ENCODE results near the gene SUPT4H1.

The SUPT4H1 gene

DNA sequence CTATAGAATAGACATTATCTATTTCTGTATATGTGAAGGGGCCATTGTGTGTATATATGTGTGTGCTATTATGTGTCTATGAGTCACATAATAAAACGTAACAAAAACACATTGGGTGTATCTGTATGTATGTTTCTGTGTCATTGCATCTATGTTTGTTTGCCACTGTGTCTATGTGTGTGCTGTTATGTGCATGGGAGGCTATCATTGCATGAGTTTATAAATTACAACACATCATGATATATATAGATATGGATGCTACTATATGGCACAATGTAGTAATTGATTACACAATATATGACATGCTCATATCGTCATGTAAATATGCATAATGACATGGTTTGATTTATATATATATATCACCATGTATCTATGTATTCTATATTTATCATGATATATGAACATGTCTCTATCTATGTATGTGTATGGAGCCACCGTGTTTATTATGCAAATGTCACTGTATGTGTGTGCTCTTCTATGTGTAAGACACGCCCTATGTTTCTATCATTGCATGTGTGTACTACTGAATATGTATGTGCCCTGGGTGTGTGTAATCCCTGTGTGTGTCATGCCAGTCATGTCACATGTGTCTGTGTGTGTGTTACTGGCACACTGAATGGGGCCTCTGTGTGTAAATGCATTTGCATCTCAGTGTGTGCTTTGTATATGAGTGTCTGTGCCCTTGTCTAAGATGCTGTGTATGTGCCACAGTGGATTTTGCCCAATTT, 22.0 kb downstream of the SUPT4H1 start:
- DNase-seq (ENCODE audit: low read depth in 3 of 3) = peak in 1 of 3 donors; percentile 45

DNA sequence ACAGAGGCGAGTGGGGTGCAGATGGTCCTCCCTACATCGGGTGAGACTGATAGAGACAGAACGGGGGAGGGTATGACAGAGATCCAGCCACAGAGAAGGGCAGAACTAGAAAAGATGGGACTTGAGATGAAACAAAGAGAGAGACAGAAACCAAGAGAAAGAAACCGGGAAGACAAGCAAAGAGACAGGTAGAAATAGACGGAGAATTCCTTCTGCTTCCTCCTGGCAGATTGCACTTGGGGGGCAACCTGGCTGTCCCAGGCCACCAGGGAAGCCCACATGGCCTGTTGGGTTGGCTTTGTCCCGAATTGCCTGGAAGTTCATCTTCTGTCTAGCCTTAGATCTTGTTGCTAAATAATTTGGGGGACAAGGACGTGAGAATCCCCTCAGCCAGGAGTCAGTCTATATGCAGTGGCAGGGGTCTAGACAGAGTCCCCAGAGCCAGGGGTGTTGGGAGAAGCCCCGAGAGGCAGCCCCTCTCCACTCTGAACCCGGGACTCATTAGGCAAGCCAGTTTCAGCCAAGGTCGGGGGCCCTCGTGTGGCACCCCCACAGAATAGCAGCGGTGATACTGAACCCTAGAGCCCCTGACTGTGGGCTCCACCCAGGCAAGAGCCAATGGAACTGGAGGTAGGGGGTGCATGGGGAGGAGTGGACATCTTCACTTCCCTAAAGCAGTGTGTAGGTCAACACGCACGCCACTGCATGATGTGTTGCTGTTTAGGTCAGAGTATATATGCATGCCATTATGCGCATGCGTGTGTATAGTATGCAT, 22.8 kb downstream of the SUPT4H1 start:
- peak in 2 of 3 donors; percentile 85 to 88 for DNase-seq (ENCODE audit: low read depth in 3 of 3)

DNA sequence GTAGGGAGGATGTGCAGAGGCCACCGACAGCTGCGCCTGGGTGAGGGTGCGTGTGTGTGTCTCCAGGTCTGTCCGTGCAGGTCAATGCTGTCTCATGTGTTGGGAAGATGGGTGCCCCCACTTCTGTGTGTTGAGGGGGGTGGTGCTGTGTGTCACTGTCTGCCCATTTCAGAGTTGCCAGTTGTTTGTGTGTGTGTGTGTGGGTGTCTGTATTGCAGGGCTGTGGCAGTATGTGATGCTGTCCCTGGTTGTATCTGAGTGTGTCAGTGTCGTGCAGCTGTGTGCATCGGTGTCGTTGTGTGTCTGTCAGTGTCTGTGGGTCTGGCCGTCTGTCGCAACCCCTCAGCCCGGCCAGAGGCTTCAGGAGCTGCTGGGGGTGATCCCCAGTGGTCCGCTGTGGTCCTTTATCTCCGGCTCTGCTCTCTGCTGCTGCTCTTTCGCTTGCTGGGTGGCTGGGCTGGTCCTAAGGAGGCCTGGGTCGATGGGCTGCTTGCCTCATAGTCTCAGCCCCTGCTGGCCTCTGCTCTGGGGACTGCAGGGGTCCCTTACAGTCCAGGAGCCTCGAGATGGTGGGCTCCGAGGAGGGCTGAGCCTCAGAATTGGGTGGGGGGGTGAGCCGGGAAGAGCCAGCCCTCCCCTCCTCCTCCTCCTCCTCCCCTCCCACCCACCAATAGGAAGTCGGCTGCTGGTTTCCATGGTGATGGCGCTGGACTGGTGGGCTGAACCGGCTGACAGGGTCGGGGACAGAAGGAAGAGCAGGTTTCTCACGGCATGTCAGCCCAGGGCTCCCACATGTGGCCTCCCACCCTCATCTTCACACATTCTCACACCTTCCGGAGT, 23.6 kb downstream of the SUPT4H1 start, which contains the start of gene TSPOAP1:
TSPOAP1 (minus strand) TSS at position 601 of the 840 bp plus-strand sequence. CDS start 875 bp downstream, outside the sequence.
- DNase-seq (ENCODE audit: low read depth in 3 of 3) = peak in 2 of 3 donors; percentile 77 to 85

DNA sequence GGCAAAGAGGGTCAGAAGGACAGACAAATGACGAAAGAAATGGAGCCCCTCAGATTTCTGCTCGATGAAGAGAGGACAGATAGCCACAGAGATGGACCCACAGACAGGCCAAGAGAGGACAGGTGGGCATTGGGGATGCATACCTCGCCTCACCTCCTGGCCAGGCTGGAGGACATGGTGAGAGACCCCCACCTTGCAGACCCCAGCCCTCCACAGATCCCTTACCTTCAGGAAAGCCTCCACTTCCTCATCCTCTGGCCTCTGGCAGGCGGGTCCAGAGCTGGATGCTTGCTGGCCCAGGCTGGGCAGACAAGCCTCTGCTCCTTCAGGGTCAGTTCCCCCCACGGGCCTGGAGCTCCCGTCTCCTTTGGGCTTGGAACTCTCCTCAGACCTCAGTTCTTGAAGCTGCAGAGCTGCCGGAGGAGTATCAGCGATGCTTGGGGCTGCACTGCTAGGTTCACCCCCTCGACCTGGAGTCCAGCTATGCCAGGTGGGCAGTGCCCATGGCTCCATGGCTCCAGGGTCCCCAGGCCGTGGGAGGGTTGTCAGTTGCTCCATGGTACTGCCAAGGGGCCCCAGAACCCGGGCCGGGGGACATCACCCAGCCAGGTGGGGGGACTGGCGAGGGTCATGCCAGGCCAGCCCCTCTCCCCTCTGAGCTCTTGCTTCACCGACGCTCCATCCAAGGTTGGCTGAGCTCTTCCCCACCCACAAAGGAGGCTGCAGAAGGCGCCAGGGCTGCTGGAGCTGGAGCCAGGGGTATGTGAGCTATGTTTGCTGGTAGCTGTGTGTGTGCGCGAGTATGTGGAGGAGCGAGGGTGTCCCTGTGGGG, 24.4 kb downstream of the SUPT4H1 start:
- DNase-seq (ENCODE audit: low read depth in 3 of 3) = no peak

DNA sequence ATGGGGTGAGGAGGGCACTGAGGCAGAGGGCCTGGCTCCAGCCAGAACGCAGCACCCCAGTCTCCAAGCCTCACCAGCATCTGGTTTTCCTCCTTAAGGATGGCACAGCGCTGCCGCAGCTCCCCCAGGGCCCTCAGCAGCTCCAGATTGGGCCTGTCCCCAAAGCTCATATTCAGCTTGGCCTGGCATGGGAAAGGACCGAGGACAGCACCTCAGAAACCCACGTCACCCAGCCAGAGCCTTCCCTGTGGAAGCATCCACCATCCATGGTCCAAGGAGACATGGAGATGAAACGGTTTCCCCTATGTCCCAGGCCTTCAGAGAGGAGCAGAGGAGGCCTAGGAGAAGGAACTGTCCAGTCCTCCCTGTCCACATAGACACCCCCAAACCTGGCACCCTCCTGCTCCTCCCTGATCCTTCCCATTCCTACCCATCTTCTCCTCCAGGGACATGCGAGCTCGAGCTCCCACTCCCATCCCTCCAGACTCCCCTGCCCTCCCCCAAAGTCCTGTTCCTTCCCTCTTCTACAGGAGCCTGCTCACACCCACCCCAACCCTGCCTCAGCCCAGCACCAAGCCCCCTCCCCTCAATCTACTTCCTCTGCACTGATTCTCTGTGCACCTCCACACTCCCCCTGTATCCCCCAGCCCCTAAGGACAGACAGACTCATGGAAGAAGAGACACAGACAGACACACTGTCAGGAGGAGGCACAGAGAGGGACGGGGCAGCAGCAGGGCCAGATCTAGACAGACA, 25.2 kb downstream of the SUPT4H1 start:
- no peak for DNase-seq (ENCODE audit: low read depth in 3 of 3)

DNA sequence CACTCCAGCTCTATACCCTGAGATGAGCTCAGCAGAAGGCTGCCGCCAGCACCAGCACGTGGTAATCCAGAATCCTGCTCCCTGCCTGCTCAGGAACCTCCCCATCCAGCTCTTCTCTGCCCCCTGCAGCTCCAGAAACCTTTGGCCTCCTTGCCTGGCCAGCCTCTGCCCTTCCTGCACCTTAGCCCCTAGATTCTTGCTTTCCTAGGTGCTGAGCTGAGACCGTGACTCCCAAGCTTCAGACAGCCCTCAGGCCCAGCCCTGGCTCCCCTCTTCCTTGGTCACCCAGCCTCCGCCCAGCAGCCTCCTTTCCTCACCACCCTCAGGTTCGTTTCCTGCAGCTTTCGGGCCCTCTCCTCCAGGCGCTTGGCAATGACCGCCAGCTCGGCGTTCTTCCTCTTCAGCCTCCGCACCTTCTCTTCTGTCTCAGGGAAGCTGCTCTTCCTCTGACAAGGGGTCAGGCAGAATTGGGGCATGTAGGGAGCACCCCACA, 26.0 kb downstream of the SUPT4H1 start:
- DNase-seq (ENCODE audit: low read depth in 3 of 3) = no peak

DNA sequence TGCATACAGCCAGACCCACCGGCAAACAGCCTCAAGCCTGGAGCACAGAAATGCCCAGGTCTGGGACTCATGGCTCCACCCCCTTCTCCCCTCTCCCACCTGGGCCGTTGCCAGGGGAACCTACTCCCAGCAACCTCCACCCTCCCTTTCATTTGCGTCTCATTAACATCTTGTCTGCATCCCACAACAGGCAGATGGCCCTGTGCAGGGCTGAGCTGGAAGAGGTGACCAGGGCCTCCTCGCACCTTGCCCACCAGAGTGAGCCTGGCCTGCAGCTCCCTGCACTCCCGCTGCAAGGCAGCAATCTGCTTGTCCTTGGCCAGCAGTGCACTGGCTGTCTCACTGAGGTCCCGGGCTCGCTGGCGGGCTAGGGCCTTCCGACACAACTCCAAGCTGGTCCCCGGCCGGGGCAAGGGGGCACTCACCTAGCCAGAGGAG, 26.7 kb downstream of the SUPT4H1 start:
- DNase-seq (ENCODE audit: low read depth in 3 of 3) = no peak

DNA sequence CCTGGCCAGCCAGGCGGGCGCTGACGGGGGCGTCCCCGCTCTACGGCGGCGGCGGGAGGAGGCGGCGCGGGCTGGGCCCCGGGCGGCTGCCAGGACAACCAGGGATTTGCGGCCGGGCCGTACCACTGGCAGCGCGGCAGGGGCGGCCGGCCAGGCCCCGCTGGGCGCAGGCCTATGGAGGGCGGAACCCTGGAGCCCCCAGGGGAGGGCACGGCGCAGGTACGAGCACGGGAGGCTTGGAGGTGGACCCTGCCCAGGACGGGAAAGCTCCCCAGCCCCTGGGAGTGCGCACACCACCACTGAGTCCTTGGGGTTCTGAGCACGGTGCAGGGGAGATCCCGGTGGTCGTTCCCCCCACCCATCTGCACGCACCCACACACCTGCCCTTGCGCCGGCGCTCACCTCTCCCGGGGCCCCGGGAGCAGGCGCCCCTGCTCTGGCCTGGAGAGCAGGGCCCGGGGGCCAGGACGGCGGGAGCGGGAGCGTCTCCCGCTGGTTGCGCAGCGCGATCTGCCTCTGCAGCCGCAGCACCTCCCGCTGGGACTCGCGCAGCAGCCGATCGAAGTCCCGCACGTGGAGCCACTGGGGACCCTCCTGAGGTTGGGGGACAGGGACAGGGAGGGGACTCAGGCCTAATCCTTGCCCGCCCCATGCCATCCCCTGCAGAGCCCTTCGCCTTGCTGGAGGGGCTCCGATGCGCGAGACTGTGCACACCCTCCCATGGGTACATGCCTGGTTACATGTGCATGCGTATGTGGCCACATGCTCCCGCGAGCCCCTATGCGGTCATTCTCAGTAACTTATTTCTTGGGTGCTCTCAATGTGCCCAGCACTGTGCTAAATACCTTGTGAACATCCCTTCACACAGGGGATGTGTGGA, 27.4 kb downstream of the SUPT4H1 start:
- DNase-seq (ENCODE audit: low read depth in 3 of 3) = no peak

DNA sequence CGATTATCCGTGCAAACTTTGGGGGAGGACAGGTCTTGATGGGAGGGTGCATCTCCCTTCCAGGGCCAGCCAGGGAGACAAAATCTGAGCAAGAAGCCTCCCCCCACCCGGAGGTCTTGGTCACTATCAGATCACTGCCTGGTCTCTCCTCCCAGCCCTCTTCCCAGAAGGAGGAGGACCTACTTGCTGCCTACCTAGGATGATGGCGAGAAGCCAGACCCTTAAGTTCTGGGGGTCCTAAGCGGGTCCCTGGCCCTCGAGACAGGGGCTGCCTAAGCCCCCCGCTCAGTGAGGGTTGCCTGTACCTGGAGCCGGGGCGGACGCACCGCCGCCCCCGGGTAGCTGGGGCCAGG, 28.0 kb downstream of the SUPT4H1 start:
- DNase-seq (ENCODE audit: low read depth in 3 of 3) = no peak

DNA sequence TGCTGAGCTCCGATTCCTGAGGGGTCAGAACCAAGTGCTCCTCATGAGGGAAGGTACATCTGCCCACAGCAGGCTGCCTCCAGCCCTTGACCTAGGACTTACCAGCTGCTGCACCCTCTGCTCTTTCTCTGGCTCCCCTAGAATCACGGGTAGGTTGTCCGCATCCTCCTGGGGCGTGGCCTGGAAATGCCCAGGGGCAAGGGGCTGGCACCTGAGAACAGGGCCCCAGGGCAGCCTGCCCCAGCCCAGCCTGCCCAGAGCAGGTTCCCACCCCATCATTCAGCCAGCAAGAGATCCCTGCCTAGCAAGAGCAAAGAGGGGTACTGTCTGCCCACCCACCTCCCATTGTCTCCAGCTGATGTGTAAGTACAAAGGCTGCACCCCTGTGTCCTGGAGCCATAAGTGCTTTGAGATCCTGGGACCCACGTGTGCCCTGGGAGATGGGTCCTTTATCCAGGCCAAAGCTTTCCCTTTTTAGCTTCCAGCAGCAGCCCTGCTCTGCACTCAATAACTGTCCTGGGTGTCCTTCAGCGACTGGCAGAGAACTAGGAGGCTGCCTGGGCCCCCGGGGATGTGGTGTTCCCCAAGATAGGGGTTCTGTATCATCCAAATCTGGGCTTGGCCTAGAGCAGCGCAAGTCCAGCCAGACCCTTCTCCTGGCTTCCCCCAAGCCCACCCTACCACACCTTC, 28.5 kb downstream of the SUPT4H1 start:
- DNase-seq (ENCODE audit: low read depth in 3 of 3) = no peak

DNA sequence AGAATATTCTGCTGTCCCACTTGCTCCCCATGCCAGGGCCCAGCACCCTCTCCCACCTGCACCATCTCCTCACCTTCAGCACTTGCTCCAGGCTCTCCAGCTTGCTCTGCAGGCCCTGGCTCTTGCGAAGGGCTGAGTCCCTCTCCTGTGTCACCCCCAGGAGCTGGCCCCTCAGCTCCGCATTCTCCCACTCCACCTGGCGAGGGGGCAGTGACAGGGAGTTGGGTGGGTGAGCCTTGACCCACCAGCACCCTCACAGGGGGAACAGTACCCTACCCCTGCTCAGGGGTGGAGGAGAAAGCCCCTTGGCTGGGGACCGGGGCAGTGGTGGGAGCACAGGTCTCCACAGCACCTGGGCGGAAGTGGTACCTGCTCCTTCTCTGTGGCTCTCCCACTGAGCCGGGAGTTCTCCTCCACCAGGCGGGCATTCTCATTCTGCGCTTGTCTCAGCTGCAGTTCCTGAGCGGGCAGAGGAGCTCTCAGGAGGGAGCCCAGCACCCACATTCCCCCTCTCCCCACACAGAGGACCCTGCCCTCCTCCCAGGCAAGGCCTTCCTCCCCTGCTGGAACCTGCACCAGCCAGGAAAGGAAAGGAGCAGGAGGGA, 29.3 kb downstream of the SUPT4H1 start:
- DNase-seq (ENCODE audit: low read depth in 3 of 3) = no peak

DNA sequence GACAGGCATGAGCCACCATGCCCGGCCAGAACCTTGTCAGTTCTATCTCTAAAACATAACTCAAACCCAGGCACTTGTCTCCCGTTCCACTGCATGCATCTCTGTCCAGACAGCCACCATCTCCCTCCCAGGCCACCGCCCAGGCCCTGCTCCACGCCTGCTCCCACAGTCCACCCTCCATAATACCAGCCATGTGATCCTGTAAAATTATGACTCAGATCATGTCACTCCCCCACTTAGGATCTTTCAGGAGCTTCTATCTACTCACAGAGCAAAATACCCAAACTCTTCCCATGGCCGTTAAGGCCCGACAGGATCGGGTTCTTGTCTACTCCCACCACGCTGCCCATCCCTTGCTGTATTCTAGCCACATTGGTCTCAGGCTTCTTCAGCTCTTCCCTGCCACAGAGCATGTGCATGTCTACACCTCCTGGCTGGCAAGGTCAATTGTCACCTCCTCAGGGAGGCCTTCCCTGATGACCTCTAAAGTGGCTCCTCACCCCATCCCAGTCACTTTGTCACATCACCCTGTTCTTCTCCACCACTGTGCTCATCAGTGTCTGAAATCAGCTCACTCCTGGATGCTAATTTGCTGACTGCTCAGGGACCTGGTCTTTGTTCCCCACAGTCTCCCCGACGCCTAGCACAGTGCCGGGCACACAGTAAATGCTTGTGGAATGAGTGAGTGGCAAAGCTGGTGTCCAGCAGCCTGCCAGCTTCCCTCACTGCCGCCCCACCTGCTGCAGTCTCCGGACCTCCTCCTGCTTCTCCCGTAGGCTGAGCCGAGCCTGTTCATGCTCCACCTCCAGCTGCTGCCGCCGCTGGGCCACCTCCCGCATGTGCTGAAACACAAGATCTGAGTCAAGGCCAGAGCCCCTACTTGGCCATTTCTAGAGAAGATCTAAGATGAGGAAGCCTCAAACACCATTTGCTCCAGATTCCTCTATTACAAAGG, 30.2 kb downstream of the SUPT4H1 start:
- no peak for DNase-seq (ENCODE audit: low read depth in 3 of 3)

DNA sequence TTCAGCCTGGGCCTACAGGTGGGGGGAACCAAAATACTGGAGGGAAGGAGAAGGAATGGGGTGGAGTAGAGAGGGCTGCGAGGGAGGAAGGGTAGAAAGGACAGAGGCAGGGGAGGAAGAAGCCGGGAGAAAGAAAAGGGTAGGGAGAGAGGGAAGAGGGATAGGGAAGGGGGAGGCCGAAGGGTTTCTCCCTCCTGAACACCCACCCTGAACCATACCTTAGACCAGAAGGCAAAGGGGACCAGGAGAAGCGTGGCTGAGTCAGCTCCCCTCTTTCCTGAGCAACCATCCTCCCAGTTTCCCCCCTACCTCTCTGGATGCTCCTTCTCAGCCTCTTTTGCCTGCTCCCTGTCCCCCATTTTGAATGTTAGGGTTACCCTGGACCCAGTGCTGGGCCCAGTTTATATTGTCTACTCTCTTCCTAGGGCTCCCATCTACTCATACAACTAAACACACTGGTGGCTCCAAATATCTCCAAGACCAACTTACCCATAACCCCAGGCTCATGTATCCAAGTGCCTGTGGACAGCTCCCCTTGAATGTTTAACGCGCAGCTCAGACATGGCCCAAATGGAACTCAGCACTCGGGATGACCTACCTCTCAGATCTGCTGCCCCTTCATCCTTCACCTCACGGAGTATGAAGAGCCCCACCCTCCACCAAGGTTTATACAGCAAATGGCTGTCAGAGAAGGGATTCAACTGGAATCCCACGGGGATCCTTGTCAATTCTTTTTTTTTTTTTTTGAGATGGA, 31.3 kb downstream of the SUPT4H1 start:
- DNase-seq (ENCODE audit: low read depth in 3 of 3) = no peak

DNA sequence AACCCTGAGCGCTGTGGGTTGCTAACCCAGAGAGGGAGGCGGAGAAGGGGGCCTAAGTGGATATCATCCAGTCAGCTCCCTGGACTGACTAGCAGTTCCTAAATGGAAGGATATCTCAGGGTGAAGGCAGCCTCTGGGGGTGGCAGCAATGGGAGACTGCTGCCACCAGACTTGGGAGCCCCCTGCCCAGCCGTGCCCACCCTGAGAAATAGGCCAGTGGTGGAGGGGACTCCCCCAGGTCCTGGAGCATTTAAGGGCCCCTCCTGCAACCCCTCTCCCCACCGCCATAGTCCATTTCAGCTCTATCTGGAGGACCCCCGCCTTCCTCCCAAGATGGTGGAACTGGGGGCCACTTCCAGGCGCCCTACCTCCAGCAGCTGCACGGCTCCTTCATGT, 31.8 kb downstream of the SUPT4H1 start:
- no peak for DNase-seq (ENCODE audit: low read depth in 3 of 3)

DNA sequence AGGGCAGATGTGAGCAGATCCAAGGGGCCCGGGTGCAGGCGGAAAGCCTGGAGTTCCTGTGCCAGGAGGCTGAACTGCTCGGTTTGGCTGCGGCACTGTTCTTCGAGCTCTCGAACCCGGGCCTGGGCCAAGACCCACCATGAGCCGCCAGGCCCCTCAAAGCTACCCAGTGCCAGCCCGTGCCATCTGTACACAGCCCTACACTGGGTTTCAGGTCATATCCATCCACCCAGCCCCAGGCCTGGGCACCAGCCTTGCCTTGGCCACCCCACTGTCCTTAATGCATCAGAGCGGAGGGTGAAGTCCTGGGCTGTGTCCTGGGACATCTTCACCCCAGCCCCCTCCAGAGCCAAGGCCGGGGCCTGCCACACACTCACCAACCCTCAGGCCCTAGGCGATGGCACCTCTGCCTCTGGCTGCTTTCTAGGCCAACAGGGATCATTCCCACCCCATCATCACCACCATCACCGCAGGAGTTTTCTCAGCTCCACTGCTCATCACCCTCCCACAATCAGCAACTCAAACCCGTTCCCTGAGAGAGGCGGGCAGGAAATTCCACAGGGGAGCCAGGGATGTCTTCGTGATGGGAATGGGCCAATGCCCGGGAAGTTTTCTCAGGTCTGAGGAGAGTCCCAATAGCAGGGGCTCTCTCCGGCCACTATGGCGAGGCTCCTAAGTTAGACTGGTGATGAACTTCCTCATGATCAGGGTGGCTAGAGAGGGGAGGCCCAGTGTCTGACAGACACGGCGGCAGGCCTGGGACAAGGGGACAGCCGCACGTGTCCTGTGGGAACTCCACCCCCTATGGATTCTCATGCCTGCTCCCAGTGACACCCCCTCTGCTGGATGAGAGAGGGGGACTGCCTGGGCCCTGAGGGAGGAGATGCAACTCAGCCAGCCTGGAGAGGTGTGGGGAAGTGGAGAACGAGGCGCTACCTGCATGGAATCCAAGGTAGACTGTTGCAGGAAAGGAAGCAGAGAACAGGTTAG, 32.5 kb downstream of the SUPT4H1 start:
- DNase-seq (ENCODE audit: low read depth in 3 of 3) = no peak

All from stimulated activated CD4-positive, alpha-beta T cell treated with anti-CD3 and anti-CD28 coated beads, TNF-alpha, amount 100 ng/mL, for 48 hours (primary cell).